Dedifferentiated amniotic fluid mesenchymal stem cell (primary cell): ENCODE data around the gene USP8.

Experiments used
- DNase-seq: peaks from one replicate; pipeline ENCODE4 v3.0.0-alpha.2; 2016; ENCODE audit errors: extremely low spot score

USP8 gene

DNA sequence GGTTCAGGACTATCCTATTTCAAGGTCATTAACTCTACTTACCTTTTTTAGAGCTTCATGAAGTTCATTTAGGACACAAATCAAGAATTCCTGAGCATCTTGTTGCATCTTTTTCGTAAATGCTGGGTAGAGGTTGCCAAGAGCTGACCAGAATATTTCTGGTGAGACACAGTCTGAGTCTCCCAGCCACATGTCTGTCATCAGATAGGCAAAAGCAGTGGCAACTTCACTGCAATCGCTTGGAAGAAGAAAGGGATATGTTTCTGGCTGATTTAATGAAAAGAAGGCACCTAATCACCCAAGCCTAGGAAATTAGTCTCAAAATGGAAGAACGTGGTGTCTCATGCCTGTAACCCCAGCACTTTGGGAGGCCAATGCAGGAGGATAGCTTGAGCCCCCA lies 119.4 kb downstream of the USP8 start:
- no peak for DNase-seq

DNA sequence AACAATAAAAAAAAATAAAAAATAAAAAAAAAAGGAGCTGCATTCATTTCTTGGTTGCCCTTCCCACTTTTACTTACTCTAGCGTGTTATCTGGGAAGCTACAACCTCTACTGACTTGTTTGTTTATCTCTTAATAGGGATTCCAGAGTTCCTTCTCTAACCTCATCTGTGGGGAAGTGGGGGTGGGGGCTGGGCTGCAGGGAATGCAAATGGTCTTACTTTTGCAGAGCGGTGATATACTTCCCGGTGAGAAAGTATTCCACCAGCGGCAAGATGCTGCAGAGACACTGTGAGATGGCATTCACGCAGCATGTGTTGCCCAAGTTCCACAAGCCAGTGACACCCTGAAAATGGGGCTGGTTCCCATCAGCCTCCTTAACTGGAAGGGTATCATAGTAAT lies 120.2 kb downstream of the USP8 start:
- DNase-seq: no peak

DNA sequence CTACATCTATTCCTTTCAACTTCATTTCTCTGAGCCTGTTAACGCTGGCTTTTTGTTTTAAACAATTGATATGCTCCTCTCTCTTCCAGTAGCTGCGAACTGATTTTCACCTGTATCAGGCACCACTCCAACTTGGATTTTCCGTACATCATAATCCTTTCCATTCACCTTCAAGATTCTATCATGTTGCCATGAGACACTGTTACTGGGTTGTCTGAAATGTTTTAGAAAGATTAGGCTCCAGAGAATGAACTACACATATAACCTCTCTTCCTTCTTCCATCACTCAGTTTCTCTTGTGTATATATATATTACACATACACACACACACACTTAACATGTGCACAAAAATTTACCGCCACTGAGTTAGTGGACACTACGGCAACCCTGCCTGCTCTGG lies 122.4 kb downstream of the USP8 start, which contains the start of gene USP50:
Gene USP50, minus strand, starts transcription at position 101 of the 400 bp plus-strand sequence. CDS start 141 bp downstream, outside the sequence.
- no peak for DNase-seq

DNA sequence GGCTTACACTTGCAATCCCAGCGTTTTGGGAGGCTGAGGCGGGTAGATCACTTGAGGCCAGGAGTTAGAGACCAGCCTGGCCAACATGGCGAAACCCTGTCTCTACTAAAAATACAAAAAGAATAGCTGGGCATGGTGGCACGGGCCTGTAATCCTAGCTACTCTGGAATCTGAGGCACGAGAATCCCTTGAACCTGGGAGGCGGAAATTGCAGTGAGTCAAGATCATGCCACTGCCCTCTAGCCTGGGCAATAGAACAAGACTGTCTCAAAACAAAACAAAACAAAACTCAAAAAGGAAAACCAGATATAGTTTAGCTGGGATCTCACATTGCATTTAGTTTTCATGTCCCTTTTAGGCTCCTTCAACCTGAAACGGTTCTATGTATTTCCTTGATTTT lies 125.1 kb downstream of the USP8 start:
- DNase-seq: no peak

DNA sequence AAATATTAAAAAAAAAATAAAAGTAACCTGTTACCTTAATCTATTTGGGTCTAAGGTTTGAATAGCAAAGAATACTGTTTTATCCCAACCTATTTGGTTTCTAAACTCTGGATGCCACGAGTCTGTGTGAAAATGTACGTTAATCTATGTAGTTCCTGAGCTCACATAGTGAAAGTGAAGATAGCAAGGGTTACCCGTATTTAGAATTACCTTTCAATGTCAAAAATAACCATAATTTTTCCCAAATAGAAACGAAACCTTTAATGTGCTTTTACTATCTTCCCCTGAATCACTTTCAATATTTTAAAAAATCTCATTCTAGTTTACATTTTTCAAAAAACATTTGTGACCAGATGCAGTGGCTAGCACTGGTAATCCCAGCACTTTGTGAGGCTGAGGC lies 128.0 kb downstream of the USP8 start:
- no peak for DNase-seq

DNA sequence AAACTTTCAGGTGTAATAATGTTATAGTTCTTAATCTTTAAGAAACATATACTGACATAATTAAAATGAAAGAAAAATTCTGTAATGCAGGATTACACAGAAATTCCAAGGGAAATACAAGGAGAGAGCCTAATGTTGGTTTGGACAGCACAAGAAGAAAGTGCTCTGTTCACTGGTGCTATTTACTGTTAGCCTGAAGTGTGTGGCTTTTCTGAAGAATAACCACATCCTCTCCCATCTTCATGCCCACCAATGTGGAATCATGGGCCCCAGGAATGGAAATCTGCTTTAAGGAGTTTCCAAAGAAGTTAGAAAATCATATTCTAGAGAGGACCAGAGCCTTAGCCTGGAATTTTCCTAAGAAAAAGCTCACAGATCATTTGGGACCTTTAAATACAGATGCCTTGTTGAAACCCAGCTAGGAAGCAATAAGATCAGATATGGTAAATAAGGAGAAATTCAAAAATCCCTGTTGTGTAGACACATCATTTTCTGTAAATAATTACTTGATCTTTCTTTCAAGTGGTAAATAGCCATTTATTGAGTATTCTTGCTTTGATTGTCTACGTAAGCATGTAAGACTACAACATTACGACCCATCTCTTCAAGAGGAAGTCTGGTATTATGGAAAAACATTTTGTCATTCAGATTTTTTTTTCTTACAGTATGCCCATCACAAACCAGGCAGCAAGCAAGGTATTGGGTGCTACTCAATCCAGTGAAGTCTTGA lies 132.6 kb downstream of the USP8 start:
- no peak for DNase-seq

DNA sequence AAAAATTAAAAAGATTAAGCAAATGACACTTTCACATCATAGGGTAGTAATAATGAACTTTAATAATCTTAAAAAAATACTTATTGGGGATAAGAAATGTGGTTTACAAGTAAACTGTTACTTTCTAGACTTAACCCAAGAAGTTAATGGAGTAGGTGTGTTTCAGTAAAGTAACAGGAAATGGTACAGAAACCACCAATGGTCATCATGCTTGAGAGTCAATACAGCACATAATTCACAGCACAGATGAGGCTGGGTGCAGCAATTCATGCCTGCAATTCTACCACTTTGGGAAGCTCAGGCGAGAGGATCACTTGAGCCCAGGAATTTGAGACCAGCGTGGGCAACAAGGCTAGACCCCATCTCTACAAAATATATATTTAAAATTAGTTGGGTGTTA lies 133.8 kb downstream of the USP8 start:
- no peak for DNase-seq

DNA sequence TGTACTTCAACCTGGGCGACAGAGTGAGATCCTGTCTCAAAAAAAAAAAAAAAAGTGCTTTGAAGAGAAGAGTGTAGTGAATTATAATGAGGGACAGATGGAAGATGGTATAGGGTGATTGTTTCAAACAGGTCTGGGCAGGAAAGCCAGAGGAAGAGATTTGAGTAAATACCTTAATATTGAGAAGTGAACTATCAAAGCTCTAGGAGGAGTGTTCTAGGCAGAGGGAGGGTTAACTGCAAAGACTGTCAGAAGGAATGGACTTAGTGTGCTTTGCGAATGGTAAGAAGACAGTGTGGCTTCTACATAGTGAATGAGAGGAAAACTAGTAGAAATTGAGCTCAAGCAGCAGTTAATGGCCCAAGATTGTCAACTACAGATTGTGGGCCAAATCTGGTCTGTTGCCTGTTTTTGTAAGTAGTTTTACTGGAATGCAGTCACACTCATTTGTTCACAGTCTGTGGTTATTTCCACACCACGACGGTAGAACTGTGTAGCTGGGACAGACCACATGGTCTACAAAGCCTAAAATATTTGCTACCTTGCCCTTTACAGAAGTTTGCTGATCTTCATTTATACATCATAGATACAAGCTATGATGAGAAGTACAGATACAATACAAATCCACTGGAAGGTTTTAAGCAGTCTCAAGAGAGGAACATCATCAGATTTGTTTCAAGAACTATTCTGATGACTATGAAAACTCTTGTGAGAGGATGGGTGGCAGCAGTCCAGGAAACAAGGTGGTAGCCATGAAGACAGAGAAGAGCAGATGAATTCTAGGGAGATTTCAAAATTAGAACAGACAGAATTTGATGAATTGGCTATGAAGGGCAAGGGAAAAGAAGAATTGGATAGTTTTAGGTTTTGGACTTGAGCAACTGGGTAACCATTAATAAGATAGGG lies 138.8 kb downstream of the USP8 start:
- DNase-seq: no peak

DNA sequence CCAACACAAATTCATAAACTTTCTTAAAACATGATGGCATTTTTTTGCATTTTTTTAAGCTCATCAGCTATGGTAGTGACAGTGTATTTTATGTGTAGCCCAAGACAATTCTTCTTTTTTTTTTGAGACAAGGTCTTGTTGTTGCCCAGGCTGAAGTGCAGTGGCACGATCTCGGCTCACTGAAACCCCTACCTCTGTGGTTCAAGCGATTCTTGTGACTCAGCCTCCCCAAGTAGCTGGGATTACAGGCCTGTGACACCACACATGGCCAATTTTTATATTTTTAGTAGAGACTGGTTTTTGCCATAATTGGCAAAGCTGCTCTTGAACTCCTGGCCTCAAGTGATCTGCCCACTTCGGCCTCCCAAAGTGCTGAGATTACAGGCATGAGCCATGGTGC lies 139.6 kb downstream of the USP8 start:
- DNase-seq: no peak
